A549 (cell line): ENCODE measurements around the gene HAAO.

Source experiments
- CTCF ChIP-seq: fragments of >200 bp; sonication (Bioruptor Twin); formaldehyde crosslinking; IDR thresholded peaks from 3 replicates; pipeline ENCODE4 v1.5.1; 2016
- RAD21 ChIP-seq, 2 experiments: fragments of >200 bp in 1 of 2; sonication (Bioruptor Twin) in 1 of 2; formaldehyde crosslinking in 1 of 2; IDR thresholded peaks in 1 of 2; conservative IDR thresholded peaks in 1 of 2; 2 replicates in 1 of 2; 3 replicates in 1 of 2; pipeline ENCODE4 v1.6.1; 2012 to 2018; ENCODE audit warnings: inconsistent platforms in 1 of 2
- RFX5 ChIP-seq: fragments of 450-650 bp; IDR thresholded peaks from 2 replicates; pipeline ENCODE4 v1.7.1; 2014; ENCODE audit warnings: antibody characterized with exemption, mild to moderate bottlenecking, moderate library complexity

GRCh38 chr2:42724886-42725285 lies 67.5 kb downstream of the HAAO start:
- no peak for TF ChIP-seq RFX5
- no peak for TF ChIP-seq CTCF
- TF ChIP-seq RAD21 (conservative IDR thresholded peaks at IDR 0.05 in 1 of 2, IDR thresholded peaks at IDR 0.05 in 1 of 2): no peak
